Skeletal muscle tissue (tissue), 4 donors: ENCODE measurements around the gene KLF13. TPM values are rescaled to one million over a fixed set of nuclear protein-coding genes. Genes with fewer than 3 reads are reported as not detected.

Experiments
- H3K27ac ChIP-seq: one replicate; pipeline ENCODE4 v1.7.0; 2013; ENCODE audit warnings: mild to moderate bottlenecking, low read depth, low read length, inconsistent platforms
- H3K27me3 ChIP-seq, 3 donors: one replicate each; pipeline ENCODE4 v1.7.0; 2013; ENCODE audit warnings: low read length in 3 of 3; ENCODE audit not compliant: control insufficient read depth in 3 of 3, insufficient read depth in 3 of 3
- H3K36me3 ChIP-seq, 3 donors: one replicate each; pipeline ENCODE4 v1.7.0; 2013; ENCODE audit warnings: low read length in 3 of 3; ENCODE audit not compliant: control insufficient read depth in 3 of 3, insufficient read depth in 3 of 3
- H3K4me1 ChIP-seq, 3 donors: one replicate each; pipeline ENCODE4 v1.7.0; 2013; ENCODE audit warnings: low read length in 3 of 3, mild to moderate bottlenecking in 3 of 3; ENCODE audit not compliant: control insufficient read depth in 3 of 3, insufficient read depth in 3 of 3
- H3K4me3 ChIP-seq, 3 donors: one replicate each; pipeline ENCODE4 v1.7.0; 2013; ENCODE audit warnings: low read length in 3 of 3
- H3K9ac ChIP-seq, 3 donors: one replicate each; pipeline ENCODE4 v1.7.0; 2013; ENCODE audit warnings: low read length in 3 of 3, mild to moderate bottlenecking in 3 of 3, moderate library complexity in 2 of 3, low read depth in 1 of 3
- H3K9me3 ChIP-seq, 3 donors: one replicate each; pipeline ENCODE4 v1.7.0; 2013; ENCODE audit warnings: low read length in 3 of 3; ENCODE audit not compliant: control insufficient read depth in 3 of 3
- total RNA-seq: library from RNA; depleted of rRNA; stranded (reverse); fragments of >200 nt; gene quantifications from one replicate; pipeline ENCODE4 v1.2.3, GENCODE V29; 2014
- donor health status: Osteomylitis.

KLF13 gene
- total RNA-seq, 1 donor from 2014 or later: 20.4 TPM

GRCh38 chr15:31402003-31402402, 75.4 kb downstream of the KLF13 start:
- Histone ChIP-seq H3K9me3 (no peaks in the 10 kb centered on the region), H3K27ac (peak overlapping the region; percentile 56), H3K36me3 (no peaks in the 10 kb centered on the region), H3K4me3 (no peak overlapping the region), H3K9ac (no peak overlapping the region), H3K4me1 (peaks cover 15 to 32% (median 17%) of the 10 kb centered on the region in 3 donors), H3K27me3 (no peaks in the 10 kb centered on the region)

GRCh38 chr15:31402511-31403056, 75.9 kb downstream of the KLF13 start:
- Histone ChIP-seq H3K9ac (no peak overlapping the region), H3K27ac (peak overlapping the region; percentile 56), H3K4me1 (peaks cover 11 to 27% (median 13%) of the 10 kb centered on the region in 3 donors)

GRCh38 chr15:31403096-31403495, 76.5 kb downstream of the KLF13 start:
- H3K36me3 ChIP-seq: no peaks in the 10 kb centered on the region
- H3K9ac ChIP-seq: no peak overlapping the region
- no peak overlapping the region for H3K4me3 ChIP-seq
- no peaks in the 10 kb centered on the region for H3K27me3 ChIP-seq
- H3K9me3 ChIP-seq: no peaks in the 10 kb centered on the region
- peaks cover 7 to 21% (median 8%) of the 10 kb centered on the region in 3 donors for H3K4me1 ChIP-seq
- H3K27ac ChIP-seq: peak overlapping the region; percentile 56

More at GRCh38 chr15:31402511-31403056, 75.9 kb downstream of the KLF13 start:
- Histone ChIP-seq H3K4me3 (no peak overlapping the region), H3K9me3 (no peaks in the 10 kb centered on the region), H3K36me3 (no peaks in the 10 kb centered on the region), H3K27me3 (no peaks in the 10 kb centered on the region)

GRCh38 chr15:31403606-31404005, 77.0 kb downstream of the KLF13 start:
- Histone ChIP-seq H3K9ac (no peak overlapping the region), H3K27ac (no peak overlapping the region), H3K36me3 (no peaks in the 10 kb centered on the region), H3K27me3 (no peaks in the 10 kb centered on the region), H3K4me3 (no peak overlapping the region), H3K9me3 (no peaks in the 10 kb centered on the region), H3K4me1 (peaks cover 2 to 16% (median 3%) of the 10 kb centered on the region in 3 donors)

GRCh38 chr15:31404345-31404744, 77.7 kb downstream of the KLF13 start:
- Histone ChIP-seq H3K27ac (no peak overlapping the region), H3K4me3 (no peak overlapping the region), H3K36me3 (no peaks in the 10 kb centered on the region), H3K9me3 (no peaks in the 10 kb centered on the region), H3K27me3 (no peaks in the 10 kb centered on the region), H3K9ac (no peak overlapping the region), H3K4me1 (peaks cover 0 to 12% (median 2%) of the 10 kb centered on the region in 3 donors)

- no peak overlapping the region for H3K27ac ChIP-seq
These were observed 78.7 kb downstream of the KLF13 start for GRCh38 chr15:31405200-31405920.

GRCh38 chr15:31407376-31407775, 80.7 kb downstream of the KLF13 start:
- H3K27ac ChIP-seq: no peak overlapping the region
- no peaks in the 10 kb centered on the region for H3K9me3 ChIP-seq
- no peaks in the 10 kb centered on the region for H3K36me3 ChIP-seq
- no peaks in the 10 kb centered on the region for H3K27me3 ChIP-seq
- peaks cover 0 to 5% (median 2%) of the 10 kb centered on the region in 3 donors for H3K4me1 ChIP-seq
- H3K4me3 ChIP-seq: no peak overlapping the region
- H3K9ac ChIP-seq: no peak overlapping the region

More at GRCh38 chr15:31405200-31405920, 78.7 kb downstream of the KLF13 start:
- Histone ChIP-seq H3K36me3 (no peaks in the 10 kb centered on the region), H3K4me3 (no peak overlapping the region), H3K9ac (no peak overlapping the region), H3K4me1 (peaks cover 0 to 8% (median 2%) of the 10 kb centered on the region in 3 donors), H3K27me3 (no peaks in the 10 kb centered on the region), H3K9me3 (no peaks in the 10 kb centered on the region)

GRCh38 chr15:31407851-31408250, 81.2 kb downstream of the KLF13 start:
- Histone ChIP-seq H3K9me3 (no peaks in the 10 kb centered on the region), H3K27me3 (no peaks in the 10 kb centered on the region), H3K36me3 (no peaks in the 10 kb centered on the region), H3K4me1 (peaks cover 0 to 2% (median 0%) of the 10 kb centered on the region in 3 donors), H3K27ac (no peak overlapping the region), H3K9ac (no peak overlapping the region), H3K4me3 (no peak overlapping the region)

- no peak overlapping the region for H3K4me3 ChIP-seq
- no peaks in the 10 kb centered on the region for H3K9me3 ChIP-seq
- H3K27ac ChIP-seq: no peak overlapping the region
- H3K36me3 ChIP-seq: no peaks in the 10 kb centered on the region
- no peaks in the 10 kb centered on the region for H3K4me1 ChIP-seq
- no peak overlapping the region for H3K9ac ChIP-seq
- no peaks in the 10 kb centered on the region for H3K27me3 ChIP-seq
These were observed 82.1 kb downstream of the KLF13 start for GRCh38 chr15:31408724-31409123.

GRCh38 chr15:31409171-31409570, 82.5 kb downstream of the KLF13 start:
- no peak overlapping the region for H3K4me3 ChIP-seq
- no peaks in the 10 kb centered on the region for H3K27me3 ChIP-seq
- H3K9ac ChIP-seq: no peak overlapping the region
- no peaks in the 10 kb centered on the region for H3K4me1 ChIP-seq
- H3K9me3 ChIP-seq: no peaks in the 10 kb centered on the region
- H3K27ac ChIP-seq: no peak overlapping the region
- no peaks in the 10 kb centered on the region for H3K36me3 ChIP-seq
